Epithelial cell of alveolus of lung (primary cell): ENCODE measurements around the gene F7. TPM values are rescaled to one million over a fixed set of nuclear protein-coding genes. Genes with fewer than 3 reads are reported as not detected.

ENCODE experiments used
- total RNA-seq: library from RNA; depleted of rRNA; stranded (reverse); fragments of >200 nt; gene quantifications from 2 replicates; pipeline ENCODE4 v1.2.1, GENCODE V29; 2015

F7 gene
- not detected in 2 replicates for total RNA-seq

DNA sequence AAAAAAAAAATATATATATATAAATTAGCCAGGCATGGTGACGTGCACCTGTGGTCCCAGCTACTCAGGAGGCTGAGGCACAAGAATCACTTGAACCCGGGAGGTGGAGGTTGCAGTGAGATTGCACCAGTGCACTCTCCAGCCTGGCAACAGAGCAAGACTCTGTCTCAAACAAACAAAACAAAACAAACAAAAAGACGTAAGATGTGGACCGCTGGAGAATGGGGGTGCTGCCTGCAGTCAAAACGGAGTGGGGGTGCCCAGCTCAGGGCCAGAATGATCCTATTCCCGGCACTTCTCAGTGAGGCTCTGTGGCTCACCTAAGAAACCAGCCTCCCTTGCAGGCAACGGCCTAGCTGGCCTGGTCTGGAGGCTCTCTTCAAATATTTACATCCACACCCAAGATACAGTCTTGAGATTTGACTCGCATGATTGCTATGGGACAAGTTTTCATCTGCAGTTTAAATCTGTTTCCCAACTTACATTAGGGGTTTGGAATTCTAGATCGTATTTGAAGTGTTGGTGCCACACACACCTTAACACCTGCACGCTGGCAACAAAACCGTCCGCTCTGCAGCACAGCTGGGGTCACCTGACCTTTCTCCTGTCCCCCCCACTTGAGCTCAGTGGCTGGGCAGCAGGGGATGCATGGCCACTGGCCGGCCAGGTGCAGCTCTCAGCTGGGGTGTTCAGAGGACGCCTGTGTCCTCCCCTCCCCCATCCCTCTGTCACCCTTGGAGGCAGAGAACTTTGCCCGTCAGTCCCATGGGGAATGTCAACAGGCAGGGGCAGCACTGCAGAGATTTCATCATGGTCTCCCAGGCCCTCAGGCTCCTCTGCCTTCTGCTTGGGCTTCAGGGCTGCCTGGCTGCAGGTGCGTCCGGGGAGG lies at the start of gene F7:
TSS of gene F7 (plus strand) at position 760 of the 889 bp plus-strand sequence. CDS start at position 811, 51 bp downstream.

DNA sequence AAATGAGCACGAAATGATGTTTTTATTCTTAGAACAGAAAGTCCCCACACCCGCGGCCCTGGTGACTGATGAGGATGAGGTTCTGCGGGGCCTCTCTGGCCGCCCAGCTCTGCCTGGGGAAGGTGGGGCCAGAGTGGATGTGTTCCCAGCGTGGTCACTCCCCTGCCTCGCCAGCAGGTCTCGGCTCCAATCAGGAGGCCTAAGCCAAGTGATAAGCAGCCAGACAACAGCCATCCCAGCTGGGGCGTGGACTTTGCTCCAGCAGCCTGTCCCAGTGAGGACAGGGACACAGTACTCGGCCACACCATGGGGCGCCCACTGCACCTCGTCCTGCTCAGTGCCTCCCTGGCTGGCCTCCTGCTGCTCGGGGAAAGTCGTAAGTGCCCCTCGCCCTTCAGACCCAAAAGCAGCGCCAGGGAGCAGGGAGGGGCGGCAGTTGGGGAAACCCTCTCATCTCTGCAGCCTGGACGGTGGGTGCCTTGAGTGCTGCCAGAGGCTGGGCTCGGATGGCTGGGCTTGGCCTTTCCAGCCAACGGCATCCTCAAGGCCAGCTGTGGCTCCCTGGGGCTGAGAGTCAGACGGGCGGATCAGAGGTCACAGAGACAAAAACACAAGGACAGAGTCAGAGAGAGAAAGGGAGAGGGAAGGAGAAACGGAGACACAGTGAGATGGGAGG lies 17.1 kb downstream of the F7 start, which contains the start of gene F10:
TSS of gene F10 (plus strand) at position 250 of the 676 bp plus-strand sequence. CDS start at position 307, 57 bp downstream.

DNA sequence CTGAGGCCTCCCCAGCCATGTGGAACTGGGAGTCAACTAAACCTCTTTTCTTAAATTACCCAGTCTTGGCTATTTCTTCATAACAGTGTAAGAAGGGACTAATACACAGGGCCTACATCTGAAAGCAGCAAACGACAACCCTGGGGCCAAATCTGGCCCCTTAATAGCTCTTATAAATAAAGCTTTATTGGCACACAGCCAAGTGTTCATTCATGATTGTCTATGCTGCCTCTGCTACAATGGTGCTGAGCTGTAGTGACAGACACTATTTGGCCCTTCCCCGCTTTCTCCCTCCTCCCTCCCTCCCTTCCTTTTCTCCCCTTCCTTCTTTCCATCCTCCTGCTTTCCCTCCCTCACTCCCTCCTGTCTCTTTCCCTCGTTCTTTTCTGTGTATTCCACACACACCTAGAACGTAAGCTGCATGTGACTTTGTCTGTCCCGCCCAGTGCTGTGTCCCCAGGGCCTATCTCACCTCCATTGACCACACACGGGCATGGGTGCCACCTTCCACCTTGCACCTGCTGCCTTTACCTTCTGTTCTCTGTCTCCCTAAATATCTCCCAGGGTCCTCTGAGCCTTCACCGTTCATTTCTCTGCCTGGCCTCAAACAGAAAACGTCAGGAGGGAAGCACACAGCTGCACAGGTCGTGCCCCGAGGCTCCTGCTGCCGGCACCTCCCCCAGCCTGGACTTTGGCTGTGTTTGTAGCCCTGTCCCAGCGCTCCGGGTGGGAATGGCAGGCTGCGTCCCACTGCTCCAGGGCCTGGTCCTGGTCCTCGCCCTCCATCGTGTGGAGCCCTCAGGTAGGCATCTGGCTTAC lies 52.5 kb downstream of the F7 start, which contains the start of gene PROZ:
TSS of gene PROZ (plus strand) at position 720 of the 819 bp plus-strand sequence. CDS start at position 733, 13 bp downstream.

Other genes starting within 250 kb of the F7 start
- gene MCF2L, start 136.6 kb upstream of the F7 start, total RNA-seq, result 0.39 and 0.80 TPM in 2 replicates
- 12.8 and 29.5 TPM in 2 replicates for gene F10, start 17.0 kb downstream of the F7 start, total RNA-seq
- not detected in 2 replicates for gene PROZ, start 52.9 kb downstream of the F7 start, total RNA-seq
- 31.9 and 56.8 TPM in 2 replicates for gene PCID2, start 102.9 kb downstream of the F7 start, total RNA-seq
- 48.7 and 91.7 TPM in 2 replicates for gene CUL4A, start 103.8 kb downstream of the F7 start, total RNA-seq
- gene LAMP1, start 191.4 kb downstream of the F7 start, total RNA-seq, result 153 and 213 TPM in 2 replicates